Measurements from ENCODE around the gene PDZD2. TPM values are rescaled to one million over a fixed set of nuclear protein-coding genes. Genes with fewer than 3 reads are reported as not detected.

Gene PDZD2
- total and polyA plus RNA-seq, 7 donors = 1.2 to 11.7 (median 7.1) TPM

DNA sequence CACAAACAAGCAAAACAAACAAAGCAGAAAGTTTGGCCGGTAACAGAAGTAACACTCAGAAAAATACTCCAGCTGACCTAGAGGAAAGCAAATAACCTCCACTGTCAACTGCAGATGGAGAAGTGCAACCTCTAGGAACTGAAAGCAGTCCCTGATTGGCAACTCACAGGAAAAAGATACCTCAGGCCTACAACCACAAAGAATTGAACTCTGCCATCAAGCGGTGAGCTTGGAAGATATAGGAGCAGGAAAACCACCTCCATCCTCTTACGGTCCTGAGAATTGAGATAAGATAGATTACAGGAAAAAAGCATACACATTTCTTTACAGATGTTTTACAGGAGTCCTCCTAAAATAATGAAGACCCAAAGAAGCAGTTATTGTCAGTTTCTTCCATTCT is 184.5 kb downstream of the PDZD2 start:
- DNase-seq = no peak
- no peak for TF ChIP-seq CTCF (IDR thresholded peaks at IDR 0.05)
- no peak for TF ChIP-seq EP300 (IDR thresholded peaks at IDR 0.05)
- no peak for TF ChIP-seq POLR2A (IDR thresholded peaks at IDR 0.05)
- TF ChIP-seq POLR2AphosphoS5 (IDR thresholded peaks at IDR 0.05) = no peak
- H3K9me3 ChIP-seq = peaks cover 0 to 2% (median 0%) of the 10 kb centered on the region in 4 donors
- no peak overlapping the region for H3K4me3 ChIP-seq
- 37 to 39% methylated on average over 3 of the region's 3 CpGs for WGBS, 2 donors
- H3K4me1 ChIP-seq = no peaks in the 10 kb centered on the region
- H3K36me3 ChIP-seq = no peaks in the 10 kb centered on the region
- intact Hi-C loops (cut with DNase I) = loop anchor here (10.0 kb wide), 1 partner anchor 791 kb away; no protein-coding TSS in a partner anchor
- peaks cover 0 to 4% (median 0%) of the 10 kb centered on the region in 3 donors for H3K27me3 ChIP-seq
- no peak overlapping the region for H3K27ac ChIP-seq

- intact Hi-C loops (cut with DNase I) = loop anchor here (2.0 to 10.0 kb wide), 3 partner anchors 252 to 790 kb away; no protein-coding TSS in a partner anchor
- H3K9me3 ChIP-seq = peaks cover 0 to 5% (median under 1%) of the 10 kb centered on the region in 4 donors
- WGBS, 2 donors = 46 to 59% methylated on average over 8 of the region's 8 CpGs
- H3K27ac ChIP-seq = no peak overlapping the region
- no peaks in the 10 kb centered on the region for H3K36me3 ChIP-seq
- H3K4me1 ChIP-seq = no peaks in the 10 kb centered on the region
- no peak overlapping the region for H3K4me3 ChIP-seq
- TF ChIP-seq CTCF (IDR thresholded peaks at IDR 0.05) (no peak), POLR2A (IDR thresholded peaks at IDR 0.05) (no peak), POLR2AphosphoS5 (IDR thresholded peaks at IDR 0.05) (no peak), EP300 (IDR thresholded peaks at IDR 0.05) (no peak)
- peaks cover 0 to 4% (median 0%) of the 10 kb centered on the region in 3 donors for H3K27me3 ChIP-seq
- DNase-seq = no peak
These were observed 186.1 kb downstream of the PDZD2 start for GRCh38 chr5:31824869-31825517.

- intact Hi-C loops (cut with DNase I) = loop anchor here (2.0 to 10.0 kb wide), 3 partner anchors 251 to 789 kb away; no protein-coding TSS in a partner anchor
- H3K4me3 ChIP-seq = no peak overlapping the region
- TF ChIP-seq EP300 (IDR thresholded peaks at IDR 0.05) (no peak), CTCF (IDR thresholded peaks at IDR 0.05) (peak; percentile 25 to 59 (median 46)), POLR2A (IDR thresholded peaks at IDR 0.05) (no peak), POLR2AphosphoS5 (IDR thresholded peaks at IDR 0.05) (no peak)
- peaks cover 0 to 4% (median 0%) of the 10 kb centered on the region in 3 donors for H3K27me3 ChIP-seq
- H3K36me3 ChIP-seq = no peaks in the 10 kb centered on the region
- WGBS, 2 donors = 10 to 14% methylated on average over 8 of the region's 8 CpGs
- H3K4me1 ChIP-seq = no peaks in the 10 kb centered on the region
- H3K9me3 ChIP-seq = peaks cover 0 to 5% (median under 1%) of the 10 kb centered on the region in 4 donors
- H3K27ac ChIP-seq = no peak overlapping the region
- DNase-seq = peak; percentile 68
These were observed 186.7 kb downstream of the PDZD2 start for GRCh38 chr5:31825518-31826068.

- intact Hi-C loops (cut with DNase I) = loop anchor here (5.0 to 10.0 kb wide), 2 partner anchors 264 to 787 kb away; no protein-coding TSS in a partner anchor
- TF ChIP-seq CTCF (IDR thresholded peaks at IDR 0.05) = no peak
- no peak for TF ChIP-seq POLR2A (IDR thresholded peaks at IDR 0.05)
- no peak for TF ChIP-seq POLR2AphosphoS5 (IDR thresholded peaks at IDR 0.05)
- no peak for TF ChIP-seq EP300 (IDR thresholded peaks at IDR 0.05)
These were observed 188.9 kb downstream of the PDZD2 start for GRCh38 chr5:31827867-31828266.

More at GRCh38 chr5:31827867-31828266, 188.9 kb downstream of the PDZD2 start:
- Histone ChIP-seq H3K4me3 (no peak overlapping the region), H3K9me3 (peaks cover 0 to 5% (median under 1%) of the 10 kb centered on the region in 4 donors), H3K4me1 (no peaks in the 10 kb centered on the region), H3K27ac (no peak overlapping the region), H3K27me3 (peaks cover 0 to 4% (median 0%) of the 10 kb centered on the region in 3 donors), H3K36me3 (no peaks in the 10 kb centered on the region)
- no peak for DNase-seq
- 97 to 98% methylated on average over 1 of the region's 1 CpG for WGBS, 2 donors

Measured in sigmoid colon (tissue), 7 donors.